Spleen (tissue), 13 donors: ENCODE measurements around the gene SMG6. TPM values are rescaled to one million over a fixed set of nuclear protein-coding genes. Genes with fewer than 3 reads are reported as not detected.
A peak's percentile ranks its signal among the peaks of the same experiment; 100 is the strongest.

ENCODE experiments used
- DNase-seq: peaks from one replicate; pipeline ENCODE4 v3.0.0-alpha.2; 2020
- H3K27ac ChIP-seq, 8 donors: fragments of 200-600 bp; sonication (generic) in 7 of 8; 1 replicate in 4 of 8; 2 replicates in 4 of 8; pipeline versions ENCODE4 v1.5.0 to v1.8.0; 2016 to 2021; ENCODE audit warnings: inconsistent platforms in 4 of 8, mild to moderate bottlenecking in 4 of 8, moderate library complexity in 1 of 8
- H3K27me3 ChIP-seq, 7 donors: fragments of 200-600 bp; sonication (generic) in 6 of 7; replicated peaks in 1 of 7; 1 replicate in 4 of 7; 2 replicates in 3 of 7; pipeline versions ENCODE4 v1.5.0 to v1.8.0; 2016 to 2021; ENCODE audit warnings: inconsistent platforms in 3 of 7, mild to moderate bottlenecking in 1 of 7
- H3K36me3 ChIP-seq, 6 donors: fragments of 200-600 bp; sonication (generic) in 5 of 6; 1 replicate in 4 of 6; 2 replicates in 2 of 6; pipeline versions ENCODE4 v1.5.0 to v1.8.0; 2016 to 2021; ENCODE audit warnings: inconsistent platforms in 2 of 6
- H3K4me1 ChIP-seq, 6 donors: fragments of 200-600 bp; sonication (generic) in 5 of 6; 1 replicate in 3 of 6; 2 replicates in 3 of 6; pipeline versions ENCODE4 v1.5.0 to v1.8.0; 2016 to 2021; ENCODE audit warnings: inconsistent platforms in 3 of 6
- H3K4me3 ChIP-seq, 8 donors: fragments of 200-600 bp; sonication (generic) in 7 of 8; 1 replicate in 4 of 8; 2 replicates in 4 of 8; pipeline versions ENCODE4 v1.5.0 to v1.8.0; 2016 to 2021; ENCODE audit warnings: inconsistent platforms in 4 of 8, mild to moderate bottlenecking in 4 of 8, moderate library complexity in 2 of 8
- H3K9me3 ChIP-seq, 8 donors: fragments of 200-600 bp; sonication (generic) in 7 of 8; 1 replicate in 4 of 8; 2 replicates in 4 of 8; pipeline versions ENCODE4 v1.5.0 to v1.8.0; 2016 to 2021; ENCODE audit warnings: inconsistent platforms in 4 of 8
- POLR2A ChIP-seq, 3 donors: fragments of 450-650 bp; IDR thresholded peaks; one replicate each; pipeline ENCODE4 v1.5.1; 2017; ENCODE audit warnings: antibody characterized with exemption in 3 of 3, mild to moderate bottlenecking in 1 of 3
- POLR2AphosphoS5 ChIP-seq, 3 donors: sonication (generic); formaldehyde crosslinking; IDR thresholded peaks; one replicate each; pipeline ENCODE4 v1.5.1; 2017; ENCODE audit warnings: antibody characterized with exemption in 3 of 3
- WGBS, 5 donors: extraction: QIAGEN DNeasy Blood & Tissue Kit in 3 of 5; methylation state at CpG; one replicate each; pipeline versions ENCODE4 v1.1.5 to v1.1.7; 2013 to 2018; 5-methylcytosine and 5-hydroxymethylcytosine counted together
- intact Hi-C: fragments of 100-400 bp; cut with DNase I; formaldehyde crosslinking; loops from one replicate; pipeline ENCODE4 v1.15.0; 2023; ENCODE audit warnings: low total_unique reads
- long read RNA-seq, 2 donors: transcript quantifications; one replicate each; lab custom pipeline, GENCODE V29; 2026
- polyA plus RNA-seq, 3 donors: library from polyadenylated mRNA; stranded (reverse); fragments of 200-250 nt; gene quantifications; one replicate each; pipeline ENCODE4 v1.2.1, GENCODE V29; 2013
- total RNA-seq, 7 donors: library from RNA; depleted of rRNA in 3 of 7; stranded (reverse); fragments of >200 nt in 3 of 7; fragmentation: NEBNext Ultra II Directional in 4 of 7; extraction: Animal tissue kit (Norgen Biotek cat#: 25700) in 4 of 7; gene quantifications; one replicate each; pipeline versions ENCODE4 v1.1.0 to v1.2.1, GENCODE V29; 2016 to 2021
- TF ChIP-seq, protein P1 (sequence below), 11 experiments: fragments of 200-600 bp in 7 of 11; fragments of 450-650 bp in 4 of 11; sonication (generic) in 4 of 11; IDR thresholded peaks in 8 of 11; conservative IDR thresholded peaks in 3 of 11; 1 replicate in 7 of 11; 2 replicates in 4 of 11; pipeline versions ENCODE4 v1.4.0 to v1.8.0; 2016 to 2021; ENCODE audit warnings: antibody characterized with exemption in 11 of 11, inconsistent platforms in 4 of 11, mild to moderate bottlenecking in 1 of 11
- donor health status: healthy with polysubstance abuse.
- donor health status: DM: no; HTN: no; CAD: no; lungs with moderate emphysema.
- donor health status: DM: no; HTN: no; CAD: no.
- donor health status: Bipolar disorder and iron deficiency.
- donor health status: healthy.
- donor health status: DM: no; HTN: no; CAD: no.
- donor health status: DM: yes; HTN: yes; CAD: no.

The SMG6 gene
- total RNA-seq: 10 to 100 TPM; 20.1 to 44.2 (median 34.1) TPM
- polyA plus RNA-seq: 10 to 100 TPM in 2 of 3 donors, 1 to 10 TPM in 1; 9.7 to 14.3 (median 12.1) TPM
- long read RNA-seq, donor 1, transcript SMG6-215 (1 exons, 2,419 nt): major isoform, 9 of 22 reads
- long read RNA-seq, donor 1, partial matches to known transcripts: 0 of 22 reads
- long read RNA-seq, donor 1, other reads (novel, unspliced or antisense): 13 of 22 reads
- long read RNA-seq, donor 2, full-length matches to known transcripts: 9 of 9 reads
- long read RNA-seq, donor 2, partial matches to known transcripts: 0 of 9 reads
- long read RNA-seq, donor 2, other reads (novel, unspliced or antisense): 0 of 9 reads

GRCh38 chr17:2303204-2304188, at the start of gene SMG6, which contains the start of gene SRR:
Gene SMG6, minus strand, starts transcription at chr17:2303785. Its CDS starts 65 bp downstream, at chr17:2303720.
Gene SRR, plus strand, starts transcription at chr17:2303950. Its CDS starts 11,611 bp downstream, at chr17:2315561.
- Histone ChIP-seq H3K27me3 (no peaks in the 10 kb centered on the region), H3K9me3 (no peaks in the 10 kb centered on the region), H3K4me3 (peak within 1 kb of the TSS; percentile 65 to 94 (median 90)), H3K4me1 (peaks cover 16 to 64% (median 36%) of the 10 kb centered on the region in 6 donors), H3K36me3 (peaks cover 0 to 22% (median 19%) of the 10 kb centered on the region in 6 donors), H3K27ac (peak within 1 kb of the TSS; percentile 84 to 95 (median 92))
- DNase-seq: peak; percentile 98
- intact Hi-C loops: no loop called here
- 0 to 1% (median 1%) methylated on average over 28 to 108 of the region's 108 CpGs for WGBS, 5 donors
- TF ChIP-seq POLR2A (IDR thresholded peaks at IDR 0.05) (peak in 1 of 3 donors; percentile 12), POLR2AphosphoS5 (IDR thresholded peaks at IDR 0.05) (peak; percentile 81 to 91 (median 86))
- TF ChIP-seq, protein P1, sequence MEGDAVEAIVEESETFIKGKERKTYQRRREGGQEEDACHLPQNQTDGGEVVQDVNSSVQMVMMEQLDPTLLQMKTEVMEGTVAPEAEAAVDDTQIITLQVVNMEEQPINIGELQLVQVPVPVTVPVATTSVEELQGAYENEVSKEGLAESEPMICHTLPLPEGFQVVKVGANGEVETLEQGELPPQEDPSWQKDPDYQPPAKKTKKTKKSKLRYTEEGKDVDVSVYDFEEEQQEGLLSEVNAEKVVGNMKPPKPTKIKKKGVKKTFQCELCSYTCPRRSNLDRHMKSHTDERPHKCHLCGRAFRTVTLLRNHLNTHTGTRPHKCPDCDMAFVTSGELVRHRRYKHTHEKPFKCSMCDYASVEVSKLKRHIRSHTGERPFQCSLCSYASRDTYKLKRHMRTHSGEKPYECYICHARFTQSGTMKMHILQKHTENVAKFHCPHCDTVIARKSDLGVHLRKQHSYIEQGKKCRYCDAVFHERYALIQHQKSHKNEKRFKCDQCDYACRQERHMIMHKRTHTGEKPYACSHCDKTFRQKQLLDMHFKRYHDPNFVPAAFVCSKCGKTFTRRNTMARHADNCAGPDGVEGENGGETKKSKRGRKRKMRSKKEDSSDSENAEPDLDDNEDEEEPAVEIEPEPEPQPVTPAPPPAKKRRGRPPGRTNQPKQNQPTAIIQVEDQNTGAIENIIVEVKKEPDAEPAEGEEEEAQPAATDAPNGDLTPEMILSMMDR (IDR thresholded peaks at IDR 0.05 in 8 of 11, conservative IDR thresholded peaks at IDR 0.05 in 3 of 11): peak in 3 of 11 experiments; percentile 11 to 27 (median 13)

GRCh38 chr17:2351269-2351668, 47.7 kb upstream of the SMG6 start:
- WGBS, 5 donors: 93 to 97% (median 95%) methylated on average over 6 of the region's 6 CpGs
- peak; percentile 56 for DNase-seq

GRCh38 chr17:2347805-2348685, 44.5 kb upstream of the SMG6 start:
- Histone ChIP-seq H3K4me3 (no peak overlapping the region), H3K4me1 (peaks cover 2 to 10% (median 2%) of the 10 kb centered on the region in 6 donors), H3K9me3 (no peaks in the 10 kb centered on the region), H3K36me3 (peaks cover 0 to 41% (median 2%) of the 10 kb centered on the region in 6 donors), H3K27ac (no peak overlapping the region), H3K27me3 (no peaks in the 10 kb centered on the region)
- no peak for TF ChIP-seq POLR2A (IDR thresholded peaks at IDR 0.05)
- TF ChIP-seq POLR2AphosphoS5 (IDR thresholded peaks at IDR 0.05): no peak
- TF ChIP-seq, protein P1 (IDR thresholded peaks at IDR 0.05 in 8 of 11, conservative IDR thresholded peaks at IDR 0.05 in 3 of 11): no peak
- intact Hi-C loops: no loop called here
- peak; percentile 28 for DNase-seq
- 79 to 92% (median 86%) methylated on average over 10 to 11 of the region's 11 CpGs for WGBS, 5 donors

More at GRCh38 chr17:2351269-2351668, 47.7 kb upstream of the SMG6 start:
- TF ChIP-seq, protein P1 (IDR thresholded peaks at IDR 0.05 in 8 of 11, conservative IDR thresholded peaks at IDR 0.05 in 3 of 11): no peak
- TF ChIP-seq POLR2A (IDR thresholded peaks at IDR 0.05): no peak
- TF ChIP-seq POLR2AphosphoS5 (IDR thresholded peaks at IDR 0.05): no peak
- Histone ChIP-seq H3K27ac (no peak overlapping the region), H3K36me3 (peaks cover 0 to 15% (median 0%) of the 10 kb centered on the region in 6 donors), H3K9me3 (no peaks in the 10 kb centered on the region), H3K4me3 (no peak overlapping the region), H3K27me3 (no peaks in the 10 kb centered on the region), H3K4me1 (peaks cover 4 to 18% (median 9%) of the 10 kb centered on the region in 6 donors)
- intact Hi-C loops: no loop called here
